HG03469 (cell line): ENCODE results near the gene METTL18.
"Not testable (repeated sequence)": the region's sequence is repeated elsewhere in the genome, so short reads cannot be mapped to it uniquely, and the experiment has no call there.

Experiments used
- ATAC-seq: cut with Tn5 transposase; IDR thresholded peaks from one replicate; pipeline ENCODE4 v1.9.1; 2021; ENCODE audit warnings: mild to moderate bottlenecking, moderate library complexity, moderate number of reproducible peaks; ENCODE audit not compliant: unreplicated experiment

The METTL18 gene

DNA sequence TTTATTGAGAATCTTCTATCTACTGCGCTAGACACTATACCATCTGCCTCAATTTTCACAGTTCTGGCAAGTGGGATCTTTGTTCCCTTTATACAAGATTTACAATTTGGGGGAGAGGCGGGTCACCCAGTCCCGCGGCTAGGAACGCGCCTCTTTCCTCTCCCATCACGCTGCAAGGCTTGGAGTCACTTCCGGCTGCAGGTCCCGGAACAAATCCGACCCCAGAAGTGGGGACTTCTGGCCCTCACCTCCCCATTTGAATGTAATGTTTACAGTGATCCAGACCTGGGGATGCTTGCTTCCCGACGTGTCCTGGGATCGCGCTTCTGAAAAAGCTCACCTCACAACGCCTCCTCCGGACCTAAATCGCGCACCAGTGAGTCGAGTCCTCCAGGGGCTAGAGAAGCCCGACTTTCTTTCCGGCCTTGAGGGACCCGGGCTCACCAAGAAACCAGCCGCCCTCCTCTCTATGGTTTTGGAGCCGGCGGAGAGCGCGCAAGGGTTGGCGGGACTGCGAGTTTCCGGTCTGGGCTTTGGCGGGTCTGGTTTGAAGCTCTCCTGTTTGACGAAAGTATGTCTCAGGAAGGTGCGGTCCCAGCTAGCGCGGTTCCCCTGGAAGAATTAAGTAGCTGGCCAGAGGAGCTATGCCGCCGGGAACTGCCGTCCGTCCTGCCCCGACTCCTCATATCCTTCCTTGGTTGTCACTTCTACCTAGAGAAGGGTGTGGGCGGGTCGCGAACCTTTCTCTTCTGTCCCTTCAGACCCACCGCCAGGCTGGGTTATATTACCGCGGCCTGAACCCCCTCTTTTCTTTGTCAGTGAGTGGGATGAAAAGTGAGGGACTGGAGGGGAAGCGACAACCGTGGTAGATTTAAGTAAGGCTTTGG lies at the start of gene METTL18:
METTL18 (minus strand) TSS at position 378 of the 887 bp plus-strand sequence. CDS start 1,212 bp downstream, outside the sequence.
- ATAC-seq = peak; percentile 70

DNA sequence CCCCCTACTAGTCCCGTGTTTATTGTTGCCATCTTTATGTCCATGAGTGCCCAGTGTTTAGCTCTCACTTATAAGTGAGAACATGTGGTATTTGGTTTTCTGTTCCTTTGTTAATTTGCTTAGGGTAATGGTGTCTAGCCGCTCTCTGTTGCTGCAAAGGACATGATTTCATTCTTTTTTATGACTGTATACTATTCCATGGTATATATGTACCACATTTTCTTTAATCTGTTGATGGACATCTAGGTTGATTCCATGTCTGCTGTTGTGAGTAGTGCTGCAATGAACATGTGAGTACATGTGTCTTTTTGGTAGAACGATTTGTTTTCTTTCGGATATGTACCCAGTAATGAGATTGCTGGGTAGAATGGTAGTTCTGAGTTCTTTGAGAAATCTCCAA lies 44.2 kb upstream of the METTL18 start:
- ATAC-seq = no peak

DNA sequence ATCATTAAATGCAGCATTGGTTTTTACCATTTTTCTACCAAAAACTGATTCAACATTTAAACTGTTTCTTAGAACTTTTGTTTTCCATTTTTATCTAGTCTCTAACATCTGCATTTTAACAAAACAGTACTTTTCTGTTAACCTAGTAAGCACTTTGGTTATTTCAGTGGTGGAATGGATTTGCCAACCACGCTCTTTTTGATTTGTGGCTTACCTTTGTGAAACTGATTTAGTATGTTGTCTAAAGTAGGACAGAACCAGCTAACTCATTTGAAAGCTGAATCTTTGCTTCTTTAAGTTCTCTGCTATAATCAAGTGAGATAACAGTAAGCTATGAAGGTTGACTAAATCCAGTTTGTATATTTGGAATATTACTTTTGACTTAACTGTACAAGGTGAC lies 41.5 kb upstream of the METTL18 start:
- ATAC-seq = no peak

DNA sequence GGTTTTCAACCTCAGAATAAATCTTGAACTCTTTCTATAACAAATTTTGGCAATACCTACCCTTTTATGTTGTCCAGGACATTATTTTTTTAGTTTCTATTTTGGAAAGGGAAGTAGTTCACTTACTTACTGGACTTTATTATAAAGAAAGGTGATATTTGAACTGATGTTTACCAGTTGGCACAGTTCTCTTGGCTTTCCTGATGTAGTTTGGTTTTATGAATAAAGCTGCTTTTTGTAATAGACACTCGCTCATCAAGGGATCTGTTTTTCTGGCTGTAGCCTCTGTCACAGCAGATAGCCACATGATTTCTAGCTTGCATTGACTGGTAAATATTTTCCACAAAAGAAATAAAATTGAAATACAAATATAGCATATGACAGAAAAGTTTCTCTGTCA lies 40.9 kb upstream of the METTL18 start:
- no peak for ATAC-seq

DNA sequence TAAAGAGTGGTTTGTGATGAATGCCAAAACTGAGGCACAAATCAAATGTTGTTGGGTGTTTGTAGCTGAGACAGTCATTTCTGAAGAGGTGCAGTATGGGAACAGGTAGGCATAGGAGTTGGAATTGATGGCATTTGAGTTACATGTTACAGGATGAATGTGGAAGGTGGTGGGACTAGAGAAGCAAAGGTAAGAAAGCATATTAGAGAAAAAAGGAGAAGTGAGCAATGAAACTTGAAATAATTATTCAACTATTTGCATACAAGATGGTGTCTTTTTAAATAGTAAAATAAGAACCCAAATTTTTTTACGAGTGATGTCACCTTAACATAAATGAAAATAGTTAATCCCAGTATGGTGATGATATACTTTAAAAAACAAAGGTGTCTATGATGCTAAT lies 40.2 kb upstream of the METTL18 start:
- no peak for ATAC-seq

DNA sequence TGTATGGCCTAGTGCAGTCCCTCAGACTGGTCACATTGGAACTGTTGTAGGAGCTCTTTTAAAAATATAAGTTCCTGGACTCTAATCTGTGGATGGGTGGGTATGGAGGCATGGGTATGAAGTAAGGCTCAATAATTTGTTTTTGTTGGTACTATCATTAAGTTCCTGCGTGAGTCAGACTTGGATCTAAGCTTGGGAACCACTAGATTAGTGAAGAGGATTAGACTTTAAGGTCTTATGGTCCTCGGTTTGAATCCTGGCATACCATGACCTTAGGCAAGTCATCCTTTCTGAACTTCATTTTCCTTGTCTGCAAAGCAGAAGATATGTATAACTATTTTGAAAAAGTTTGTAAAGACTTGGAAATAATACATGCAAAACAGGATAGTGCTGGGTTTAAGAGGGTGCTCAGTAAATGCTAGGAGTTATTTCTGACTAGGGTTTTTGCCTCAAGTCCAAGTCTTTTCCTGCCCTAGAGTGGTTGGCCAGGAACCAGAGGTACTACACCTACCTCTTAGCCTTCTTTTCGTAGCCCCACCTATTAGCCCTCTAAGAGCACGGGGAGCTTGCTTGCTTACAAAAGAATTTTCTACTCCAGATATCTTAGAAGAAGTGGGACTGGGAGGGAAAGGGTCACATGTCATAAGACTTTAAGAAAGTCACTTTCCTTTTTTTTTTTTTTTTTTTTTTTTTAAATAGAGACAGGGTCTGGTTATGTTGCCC lies 38.6 kb upstream of the METTL18 start:
- no peak for ATAC-seq

DNA sequence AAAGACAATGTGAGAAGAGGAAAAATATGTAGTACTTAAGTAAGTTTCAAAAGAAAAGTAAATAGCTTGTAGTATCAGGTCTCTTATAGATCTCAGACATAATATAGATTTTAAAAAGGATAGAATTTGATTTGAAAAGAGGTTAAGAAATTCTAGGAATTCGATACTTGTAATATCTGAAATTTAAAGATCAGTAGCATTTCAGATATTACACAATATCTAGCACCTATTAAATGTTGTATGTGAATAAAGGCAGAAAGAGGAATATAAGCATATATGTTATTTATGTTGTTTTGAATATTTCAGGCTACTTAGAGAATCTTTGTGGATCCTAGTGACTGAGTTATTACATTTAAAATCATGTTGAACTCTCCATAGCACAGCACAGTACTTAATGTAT lies 35.0 kb upstream of the METTL18 start:
- no peak for ATAC-seq

DNA sequence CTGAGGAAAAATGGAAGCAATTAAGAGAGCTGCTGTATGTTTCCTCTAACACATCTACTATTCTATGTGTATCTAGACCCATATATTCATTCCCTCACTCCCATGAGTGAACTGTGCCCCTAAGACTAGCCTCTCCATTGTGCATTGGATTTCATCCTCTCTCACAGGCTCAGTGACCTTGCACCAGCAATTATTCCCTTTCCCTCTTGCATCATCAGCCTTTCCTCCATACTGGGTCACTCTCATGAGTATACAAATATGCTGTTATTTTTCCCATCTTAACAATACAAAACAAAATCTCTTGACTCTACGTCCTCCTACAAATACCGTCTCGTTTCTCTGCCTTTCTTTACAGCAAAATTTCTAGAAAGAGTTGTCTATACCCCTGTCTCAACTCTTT lies 29.4 kb upstream of the METTL18 start:
- ATAC-seq = no peak

DNA sequence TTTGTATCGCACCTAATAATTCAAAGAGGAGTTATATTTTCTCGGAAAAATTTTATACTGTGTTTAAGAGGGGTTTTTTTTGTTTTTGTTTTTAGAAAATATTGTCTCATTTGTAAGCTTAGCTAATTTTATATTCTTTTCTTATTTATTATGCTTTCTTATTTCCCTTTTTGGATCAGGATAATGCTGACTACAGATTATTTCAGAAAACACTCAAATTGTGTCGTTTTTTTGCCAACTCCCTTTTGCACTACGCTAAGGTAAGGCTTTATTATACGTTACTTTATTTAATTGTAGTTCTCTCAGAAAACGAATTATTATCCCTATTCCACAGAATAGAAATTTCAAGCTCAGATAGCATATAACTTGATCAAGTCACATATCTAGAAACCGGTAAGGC lies 26.8 kb upstream of the METTL18 start:
- no peak for ATAC-seq

DNA sequence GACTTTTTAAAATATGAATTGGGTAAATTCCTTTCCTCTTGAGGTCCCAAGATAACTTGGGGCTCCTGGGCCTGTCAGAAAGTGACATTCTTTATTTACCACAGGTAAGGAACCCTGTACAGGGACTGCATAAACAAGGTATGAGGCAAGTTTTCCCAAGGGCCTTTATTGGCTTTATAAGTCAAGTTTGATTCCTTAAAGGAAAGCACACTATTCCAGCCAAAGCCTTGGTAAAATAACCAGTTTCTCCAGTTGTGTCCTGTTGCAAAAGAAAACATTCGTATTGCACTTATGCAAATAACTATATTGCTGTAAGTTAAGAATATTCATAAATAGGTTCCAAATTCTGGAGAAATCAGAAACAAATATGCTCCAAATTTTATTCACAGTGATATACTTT lies 21.9 kb upstream of the METTL18 start:
- no peak for ATAC-seq

DNA sequence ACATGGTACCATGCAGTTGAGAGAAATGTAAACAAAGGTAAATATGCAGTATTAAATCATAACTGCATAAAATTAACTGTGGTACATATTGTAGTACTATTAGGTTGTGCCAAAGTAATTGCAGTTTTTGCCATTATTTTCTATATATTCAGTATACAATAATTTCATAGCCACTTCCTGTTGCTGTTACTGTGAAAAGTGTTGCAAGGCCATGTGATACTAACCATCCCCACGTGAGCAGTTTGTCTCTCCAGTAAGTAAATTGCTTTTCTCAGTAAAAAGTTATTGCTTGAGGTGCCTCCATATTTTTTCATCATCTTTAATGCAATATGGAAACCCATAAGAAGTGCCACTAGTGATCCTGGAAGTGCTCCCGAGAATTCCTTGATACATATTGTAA lies 19.6 kb upstream of the METTL18 start:
- ATAC-seq = no peak

DNA sequence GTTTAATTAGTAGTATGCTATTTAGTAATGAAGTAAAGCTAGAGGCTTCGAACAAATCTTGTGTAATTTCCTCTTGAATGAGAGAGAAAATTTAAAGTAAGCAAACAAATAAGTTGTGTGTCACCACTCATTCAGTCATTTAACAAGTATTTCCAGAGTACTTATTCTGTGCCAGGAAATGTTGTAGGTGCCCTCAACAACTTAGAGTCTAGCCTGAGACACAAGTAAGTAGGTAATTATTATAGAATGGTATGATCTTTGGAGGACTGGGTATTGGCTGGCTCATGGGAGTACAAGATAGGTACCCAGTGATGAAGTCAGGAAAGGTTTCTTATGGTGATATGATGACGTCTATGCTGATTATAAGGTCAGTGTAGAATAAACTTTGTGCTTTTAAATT lies 17.4 kb upstream of the METTL18 start:
- no peak for ATAC-seq

DNA sequence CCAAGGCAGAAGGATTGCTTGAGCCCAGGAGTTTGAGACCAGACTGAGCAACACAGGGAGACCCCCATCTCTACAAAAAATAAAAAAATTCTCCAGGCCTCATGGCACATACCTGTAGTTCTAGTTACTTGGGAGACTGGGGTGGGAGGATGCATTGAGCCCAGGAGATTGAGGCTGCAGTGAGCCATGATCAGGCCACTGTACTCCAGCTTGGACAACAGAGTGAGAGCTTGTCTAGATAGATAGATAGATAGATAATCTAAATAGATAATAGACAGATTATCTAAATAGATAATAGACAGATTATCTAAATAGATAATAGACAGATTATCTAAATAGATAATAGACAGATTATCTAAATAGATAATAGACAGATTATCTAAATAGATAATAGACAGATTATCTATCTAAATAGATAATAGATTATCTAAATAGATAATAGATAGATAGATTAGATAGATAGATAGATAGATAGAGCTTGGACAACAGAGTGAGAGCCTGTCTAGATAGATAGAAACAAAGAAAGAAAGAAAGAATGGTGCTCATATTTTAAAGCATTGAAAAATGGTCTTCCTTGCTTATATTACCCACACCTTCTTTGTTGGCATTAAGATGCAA lies 16.8 kb upstream of the METTL18 start:
- not testable (repeated sequence) for ATAC-seq

DNA sequence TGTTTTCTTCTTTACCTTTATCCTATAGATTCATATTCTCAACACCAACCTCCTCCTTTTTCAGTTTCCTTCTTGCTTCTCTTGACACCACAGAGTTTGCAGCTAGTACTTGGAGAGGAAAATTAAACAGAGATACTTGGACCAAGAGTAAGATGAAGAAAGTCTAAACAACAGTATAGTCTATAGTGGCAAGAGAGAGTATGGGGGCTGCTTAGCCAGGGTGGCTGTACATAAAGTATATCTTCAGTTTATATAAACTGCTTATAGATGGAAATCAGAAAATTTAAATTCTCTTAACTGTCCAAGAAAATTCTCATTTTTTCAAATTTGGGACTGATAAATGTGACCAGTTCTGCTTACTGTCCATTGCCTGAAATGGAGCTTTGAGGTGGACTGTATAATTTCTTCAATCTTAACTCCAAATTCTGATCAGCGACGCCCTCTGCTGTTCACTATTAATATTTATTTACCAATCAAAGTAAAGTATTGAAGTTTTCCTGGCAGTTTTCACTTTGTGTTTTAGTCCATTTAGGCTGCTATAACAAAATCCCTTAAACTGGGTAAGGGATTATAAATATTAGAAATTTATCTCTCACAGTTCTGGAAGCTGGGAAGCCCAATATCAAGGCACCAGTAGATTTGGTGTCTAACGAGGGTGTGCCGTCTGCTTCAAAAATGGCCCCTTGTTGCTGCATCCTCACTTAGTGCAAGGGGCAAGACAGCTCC lies 14.8 kb upstream of the METTL18 start:
- ATAC-seq = no peak

DNA sequence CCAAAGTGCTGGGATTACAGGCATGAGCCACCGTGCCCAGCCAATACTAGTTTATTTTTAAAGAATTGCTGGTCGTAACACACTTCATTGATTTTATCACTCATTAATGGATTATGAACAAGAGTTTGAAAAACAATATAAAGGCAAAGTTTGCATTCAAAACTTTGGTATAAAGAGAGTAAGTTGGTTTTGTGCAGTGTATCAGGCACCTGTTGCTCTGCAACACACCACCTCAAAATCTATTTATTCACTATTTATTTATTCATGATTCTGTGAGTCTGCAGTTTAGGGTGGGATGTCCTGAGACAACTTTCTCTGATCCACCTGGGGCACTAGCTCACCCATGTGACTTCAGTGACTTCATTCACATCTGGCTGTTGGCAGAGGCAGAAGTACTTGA lies 10.2 kb upstream of the METTL18 start:
- ATAC-seq = no peak

DNA sequence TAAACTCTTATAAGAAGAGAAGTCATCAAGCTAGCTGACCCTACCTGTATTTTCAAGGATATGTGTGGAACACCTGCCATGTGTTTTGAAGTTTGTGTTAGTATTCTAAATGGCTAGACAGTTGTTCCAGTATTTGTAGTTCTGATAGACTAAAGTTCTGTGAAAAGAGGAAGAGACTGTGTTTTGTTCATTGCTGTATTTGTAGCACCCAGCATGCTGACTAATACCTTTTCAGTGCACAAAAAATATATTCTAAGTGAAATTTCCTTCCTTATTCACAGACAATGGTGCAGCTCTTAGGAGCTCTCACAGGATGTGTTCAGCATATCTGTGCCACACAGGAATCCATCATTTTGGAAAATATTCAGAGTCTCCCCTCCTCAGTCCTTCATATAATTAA lies 8.2 kb upstream of the METTL18 start:
- no peak for ATAC-seq

DNA sequence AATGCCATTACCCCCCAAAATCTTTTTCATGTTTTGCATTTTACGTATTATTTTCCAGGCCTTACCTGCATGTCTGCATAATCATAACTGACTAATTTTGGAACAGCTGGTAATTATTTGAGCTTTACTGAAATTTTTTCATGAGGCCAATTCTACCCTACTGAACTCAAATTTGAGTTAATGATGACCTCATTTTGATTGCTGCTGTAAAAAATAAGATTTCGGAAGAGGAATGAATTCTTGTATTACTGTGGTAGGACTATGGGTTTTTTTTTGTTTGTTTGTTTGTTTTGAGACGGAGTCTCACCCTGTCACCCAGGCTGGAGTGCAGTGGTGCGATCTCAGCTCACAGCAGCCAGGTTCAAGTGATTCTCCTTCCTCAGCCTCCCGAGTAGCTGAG lies 2.6 kb upstream of the METTL18 start:
- no peak for ATAC-seq

DNA sequence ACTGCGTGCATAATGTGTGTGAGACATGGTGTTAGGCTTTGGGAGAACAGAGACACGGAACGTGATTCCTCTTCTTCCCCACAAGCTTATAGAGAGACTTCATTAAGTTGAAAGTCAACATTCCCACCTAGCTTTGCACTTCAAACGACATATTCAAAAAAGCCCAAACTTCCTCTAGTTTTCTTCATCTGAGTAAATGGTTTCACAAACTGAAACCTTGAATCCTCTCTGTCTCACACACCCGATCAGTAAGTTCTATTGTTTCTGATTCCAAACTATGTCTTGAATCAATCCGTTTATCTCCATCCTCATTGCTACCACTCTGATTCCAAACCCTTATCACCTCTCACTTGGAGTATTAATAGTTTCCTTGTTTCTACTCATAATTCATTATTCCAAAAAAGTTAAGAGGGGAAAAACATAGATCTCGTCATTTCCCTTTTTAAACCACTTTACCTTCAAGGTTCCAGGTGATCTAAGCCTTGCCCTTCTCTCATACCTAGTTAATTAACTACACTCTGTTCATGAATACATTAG lies 1.6 kb upstream of the METTL18 start:
- ATAC-seq = no peak

DNA sequence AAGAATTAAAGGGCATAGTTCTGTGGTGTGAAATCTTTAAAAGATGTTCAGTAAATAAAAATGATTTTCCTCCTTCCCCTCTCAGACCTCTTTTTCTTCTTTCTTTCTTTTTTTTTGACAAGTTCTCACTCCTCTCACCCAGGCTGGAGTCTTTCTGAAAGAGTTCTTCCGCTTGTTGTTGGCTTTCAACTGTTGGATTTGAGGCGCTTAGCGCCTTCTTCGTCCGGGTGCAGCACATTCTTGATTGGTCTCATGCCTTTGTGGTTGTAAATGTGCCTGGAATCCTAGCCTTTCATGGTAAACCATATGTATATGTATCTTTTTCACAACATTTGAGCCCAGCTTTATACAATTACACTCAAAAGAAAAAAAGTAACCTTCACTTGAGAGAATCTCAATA lies 980 bp upstream of the METTL18 start:
- no peak for ATAC-seq

DNA sequence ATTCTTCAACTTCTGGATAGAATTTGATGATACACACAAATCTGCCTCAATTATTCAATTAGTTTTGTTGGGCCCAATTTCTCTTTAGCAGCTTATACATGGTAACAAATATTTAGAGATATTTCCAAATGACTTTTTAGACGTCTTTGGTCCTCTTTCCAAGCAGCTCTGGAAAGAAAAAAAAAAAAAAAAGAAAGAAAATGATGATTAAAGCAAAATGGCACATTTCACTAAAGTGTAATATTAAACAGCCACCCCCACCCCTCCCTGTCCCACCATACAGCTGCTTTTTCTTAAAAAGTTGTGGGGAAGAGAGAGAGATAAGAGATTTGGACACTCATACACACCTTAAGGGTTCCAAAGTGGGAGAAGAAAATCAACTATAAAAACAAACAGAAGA lies 977 bp downstream of the METTL18 start:
- ATAC-seq = no peak

DNA sequence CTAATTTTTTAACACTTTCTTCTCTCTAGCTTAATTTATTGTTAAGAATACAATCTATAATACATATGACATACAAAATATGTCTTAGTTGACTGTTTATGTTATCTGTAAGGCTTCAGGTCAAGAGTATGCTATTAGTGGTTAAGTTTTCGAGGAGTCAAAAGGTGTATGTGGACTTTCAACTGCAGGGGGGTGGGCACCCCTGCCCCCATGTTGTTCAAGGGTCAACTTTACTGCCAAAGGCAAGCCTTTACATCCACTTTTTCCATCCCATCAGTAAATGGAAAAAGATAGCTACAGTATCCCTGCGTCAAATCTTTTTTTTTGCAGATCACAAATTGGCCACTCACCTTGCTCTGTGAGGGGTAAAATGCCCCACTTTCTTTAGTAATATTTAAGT lies 6.3 kb downstream of the METTL18 start:
- no peak for ATAC-seq
